NCI-H2107 (cell line): ENCODE data around the gene EGFL6.

Experiments used
- DNase-seq: peaks from one replicate; lab custom pipeline; 2025; lab: John Stamatoyannopoulos, UW

The EGFL6 gene, protein sequence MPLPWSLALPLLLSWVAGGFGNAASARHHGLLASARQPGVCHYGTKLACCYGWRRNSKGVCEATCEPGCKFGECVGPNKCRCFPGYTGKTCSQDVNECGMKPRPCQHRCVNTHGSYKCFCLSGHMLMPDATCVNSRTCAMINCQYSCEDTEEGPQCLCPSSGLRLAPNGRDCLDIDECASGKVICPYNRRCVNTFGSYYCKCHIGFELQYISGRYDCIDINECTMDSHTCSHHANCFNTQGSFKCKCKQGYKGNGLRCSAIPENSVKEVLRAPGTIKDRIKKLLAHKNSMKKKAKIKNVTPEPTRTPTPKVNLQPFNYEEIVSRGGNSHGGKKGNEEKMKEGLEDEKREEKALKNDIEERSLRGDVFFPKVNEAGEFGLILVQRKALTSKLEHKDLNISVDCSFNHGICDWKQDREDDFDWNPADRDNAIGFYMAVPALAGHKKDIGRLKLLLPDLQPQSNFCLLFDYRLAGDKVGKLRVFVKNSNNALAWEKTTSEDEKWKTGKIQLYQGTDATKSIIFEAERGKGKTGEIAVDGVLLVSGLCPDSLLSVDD

GRCh38 chrX:13569479-13570260 lies at the start of gene EGFL6:
Gene EGFL6, plus strand, starts transcription at chrX:13569601. Its CDS starts 261 bp downstream, at chrX:13569862.
- no peak for DNase-seq

- no peak for DNase-seq
Observed at GRCh38 chrX:13520351-13520750, 49.0 kb upstream of the EGFL6 start.

DNA sequence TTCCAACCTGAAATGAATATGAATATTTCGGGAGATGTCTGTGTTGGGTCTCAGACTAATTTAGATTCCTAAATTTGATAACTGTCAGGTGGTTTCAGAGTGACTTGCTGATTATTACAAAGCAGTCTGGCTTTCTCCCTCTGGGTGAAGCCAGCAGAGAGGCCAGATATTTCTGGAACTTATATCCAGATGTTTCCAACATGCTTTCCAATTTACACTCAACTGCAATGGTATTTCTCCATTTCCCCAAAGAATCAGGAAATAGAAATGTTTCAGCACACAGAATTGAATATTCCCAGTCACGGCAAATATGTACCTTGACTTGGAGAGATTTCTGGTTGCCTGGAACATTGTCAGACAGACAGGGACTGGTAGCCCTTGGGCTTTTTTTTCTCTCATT lies 48.5 kb upstream of the EGFL6 start:
- no peak for DNase-seq

DNA sequence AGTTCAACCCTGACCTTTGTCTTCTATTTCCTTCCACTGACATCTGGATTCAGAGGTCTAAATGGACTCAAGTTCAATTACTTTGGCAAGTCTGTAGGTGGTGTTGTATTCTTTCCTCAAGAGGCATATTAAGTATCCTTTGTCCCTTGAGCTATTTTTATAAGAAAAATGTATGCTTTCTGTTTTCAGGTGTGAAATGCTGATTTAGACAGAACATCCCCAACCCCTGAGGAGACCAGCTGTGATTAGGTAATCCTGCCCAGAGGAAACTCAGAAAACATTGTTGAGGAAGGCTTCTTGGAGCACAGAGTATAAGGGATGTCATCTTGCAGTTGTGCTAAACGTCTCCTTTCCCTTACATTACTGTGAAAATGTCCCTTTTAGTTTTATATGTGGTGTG lies 46.6 kb upstream of the EGFL6 start:
- DNase-seq, result no peak

- DNase-seq, result no peak
Observed at GRCh38 chrX:13533726-13534125, 35.7 kb upstream of the EGFL6 start.

- no peak for DNase-seq
Observed at GRCh38 chrX:13535376-13536165, 33.8 kb upstream of the EGFL6 start.

- DNase-seq, result no peak
Observed at GRCh38 chrX:13536551-13536950, 32.9 kb upstream of the EGFL6 start.

- DNase-seq, result no peak
Observed at GRCh38 chrX:13538414-13538813, 31.0 kb upstream of the EGFL6 start.

- DNase-seq, result no peak
Observed at GRCh38 chrX:13540602-13541001, 28.8 kb upstream of the EGFL6 start.

GRCh38 chrX:13545726-13546125 lies 23.7 kb upstream of the EGFL6 start:
- no peak for DNase-seq

GRCh38 chrX:13547671-13548070 lies 21.7 kb upstream of the EGFL6 start:
- DNase-seq, result no peak

DNA sequence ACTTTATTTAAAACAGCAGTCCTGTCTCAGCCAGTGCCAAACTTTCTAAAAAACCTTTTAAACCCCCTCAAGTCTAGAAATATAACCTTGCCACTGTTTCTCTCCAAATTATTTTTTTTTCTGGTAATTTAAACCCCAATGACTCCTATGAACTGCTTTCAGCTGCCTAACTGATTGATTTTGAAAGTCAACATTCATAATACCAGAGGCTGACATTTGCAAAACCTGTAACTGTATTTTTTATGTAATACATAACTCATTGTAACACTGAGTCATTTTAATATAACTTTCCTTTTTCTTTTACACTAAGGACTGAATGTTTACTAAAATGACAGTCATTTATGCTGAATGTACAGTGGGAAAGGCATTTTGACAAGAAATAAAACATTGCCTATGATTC lies 19.1 kb upstream of the EGFL6 start:
- no peak for DNase-seq

DNA sequence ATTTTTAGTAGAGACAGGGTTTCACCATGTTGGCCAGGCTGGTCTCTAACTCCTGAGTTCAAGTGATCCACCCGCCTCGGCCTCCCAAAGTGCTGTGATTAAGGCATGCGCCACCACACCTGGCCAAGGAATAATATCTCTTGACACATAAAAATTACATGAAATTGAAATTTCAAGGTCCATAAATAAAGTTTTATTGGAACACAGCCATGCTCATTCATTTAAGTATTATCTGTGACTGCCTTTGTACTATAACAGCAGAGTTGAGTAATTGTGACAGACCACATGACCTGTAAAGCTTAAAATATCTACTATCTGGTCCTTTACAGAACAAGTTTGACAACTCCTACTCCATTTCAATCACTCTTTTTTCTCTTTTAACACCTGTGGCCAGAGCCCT lies 17.8 kb upstream of the EGFL6 start:
- no peak for DNase-seq

GRCh38 chrX:13552892-13553291 lies 16.5 kb upstream of the EGFL6 start:
- no peak for DNase-seq

DNA sequence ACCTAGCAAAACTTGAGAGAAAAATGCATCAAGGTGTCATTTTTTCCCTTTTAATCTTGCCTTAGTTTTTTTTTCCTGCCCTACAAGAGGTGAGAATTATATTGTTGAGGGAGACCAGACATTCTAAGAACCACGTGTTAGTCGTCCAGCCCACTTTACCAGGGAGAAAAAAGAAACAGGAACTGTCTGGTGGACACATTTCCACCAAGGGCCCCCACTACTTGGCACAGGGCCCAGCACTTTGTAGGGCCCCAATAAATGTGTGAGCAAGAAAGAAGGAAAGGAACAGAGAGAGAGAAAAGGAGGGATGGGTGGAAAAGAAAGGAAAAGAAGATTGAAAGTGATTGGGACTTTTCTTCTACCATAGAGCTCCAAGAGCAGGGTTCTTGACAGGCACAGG lies 3.9 kb upstream of the EGFL6 start:
- DNase-seq, result no peak

GRCh38 chrX:13570261-13570605 lies 832 bp downstream of the EGFL6 start:
- no peak for DNase-seq

DNA sequence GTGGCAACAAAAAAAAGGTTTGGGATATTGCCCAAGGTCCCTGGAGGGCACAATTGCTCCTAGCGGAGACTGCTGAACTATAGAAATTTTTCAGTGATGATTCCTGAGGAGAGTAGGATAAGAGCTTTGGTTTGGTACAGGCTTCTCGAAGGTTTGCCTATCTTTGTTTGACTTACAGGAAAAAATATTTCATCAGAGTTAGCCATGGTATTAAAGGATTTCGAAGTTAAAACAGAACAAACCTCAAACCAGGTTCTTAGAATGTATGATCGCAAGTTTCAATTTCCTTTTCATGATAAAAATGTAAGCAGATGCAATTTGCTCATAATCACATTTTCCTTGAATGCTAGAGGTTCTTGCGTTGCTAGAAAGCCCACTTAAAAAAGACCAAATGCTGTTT lies 1.7 kb downstream of the EGFL6 start:
- no peak for DNase-seq

DNA sequence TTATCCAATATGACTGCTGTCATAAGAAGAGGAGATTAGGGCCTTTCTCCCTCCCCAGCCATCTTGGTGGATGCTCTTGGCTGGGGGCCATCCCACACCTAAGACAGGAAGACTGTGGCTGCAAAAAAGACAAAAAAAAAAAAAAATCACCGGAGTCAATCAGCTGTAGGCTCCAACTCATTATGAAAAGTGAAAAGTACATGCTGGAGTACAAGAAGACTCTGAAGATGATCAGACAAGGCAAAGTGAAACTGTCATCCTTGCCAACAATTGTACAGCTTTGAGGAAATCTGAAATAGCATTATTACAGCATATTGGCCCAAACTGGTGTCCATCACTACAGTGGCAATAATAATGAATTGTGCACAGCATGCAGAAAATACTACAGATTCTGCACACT lies 5.2 kb downstream of the EGFL6 start:
- DNase-seq, result no peak

GRCh38 chrX:13579661-13580060 lies 10.3 kb downstream of the EGFL6 start:
- DNase-seq, result no peak

DNA sequence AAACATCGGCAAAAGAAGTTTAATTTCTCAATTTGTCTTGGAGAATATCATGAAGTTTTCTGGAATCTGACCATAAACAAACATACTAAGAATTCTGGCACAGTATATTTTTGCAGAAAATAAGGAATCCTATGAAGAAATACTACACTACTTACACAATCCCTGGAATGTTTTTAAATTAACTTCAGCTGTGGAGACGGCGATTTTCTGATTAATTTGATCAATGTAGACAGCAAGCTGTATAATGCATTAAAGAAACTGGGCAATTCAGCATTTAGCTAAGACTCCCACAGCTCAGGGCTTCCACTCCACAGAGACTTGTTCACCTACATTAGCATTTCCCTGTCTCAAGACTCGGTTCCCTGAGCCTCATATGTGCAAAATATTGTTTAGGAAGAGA lies 12.2 kb downstream of the EGFL6 start:
- no peak for DNase-seq

GRCh38 chrX:13587786-13588477 lies 18.5 kb downstream of the EGFL6 start:
- DNase-seq, result no peak

- no peak for DNase-seq
Observed at GRCh38 chrX:13590207-13590606, 20.8 kb downstream of the EGFL6 start.
